T-cell (primary cell): ENCODE data around the gene PDCD11. TPM values are rescaled to one million over a fixed set of nuclear protein-coding genes. Genes with fewer than 3 reads are reported as not detected.

Experiments used
- ATAC-seq, 4 experiments: fragments of 200-7000 bp in 3 of 4; fragments of 150-1000 bp in 1 of 4; cut with Tn5 transposase; replicated peaks in 1 of 4; 1 replicate in 3 of 4; 2 replicates in 1 of 4; pipeline ENCODE4 v1.10.0; 2021; ENCODE audit warnings: moderate library complexity in 3 of 4, mild to moderate bottlenecking in 2 of 4, moderate number of reproducible peaks in 1 of 4
- CTCF ChIA-PET, 2 donors: fragments of 300-600 bp; sonication (Branson Sonifier 250); formaldehyde crosslinking; loops; one replicate each; lab custom pipeline; 2022; ENCODE audit warnings: antibody characterized with exemption in 2 of 2; lab: Charles Lee
- POLR2A ChIA-PET, 2 donors: fragments of 300-600 bp; sonication (Branson Sonifier 250); formaldehyde crosslinking; loops; one replicate each; lab custom pipeline; 2022; ENCODE audit warnings: antibody characterized with exemption in 2 of 2; lab: Charles Lee
- DNase-seq, 35 experiments: peaks; one replicate each; pipeline versions ENCODE4 v3.0.0 to v3.0.0-alpha.2; 2013 to 2023
- H3K27ac ChIP-seq: one replicate; pipeline ENCODE4 v1.5.1; 2013; ENCODE audit warnings: low read length
- H3K27me3 ChIP-seq, 2 experiments: replicated peaks in 1 of 2; 1 replicate in 1 of 2; 2 replicates in 1 of 2; pipeline versions ENCODE4 v1.6.1 to v1.7.0; 2013; ENCODE audit warnings: low read length in 1 of 2, mixed read lengths in 1 of 2; ENCODE audit not compliant: control insufficient read depth in 2 of 2, insufficient read depth in 2 of 2; ENCODE audit errors: extremely low read depth in 1 of 2
- H3K36me3 ChIP-seq, 2 donors: 1 replicate in 1 of 2; 2 replicates in 1 of 2; pipeline versions ENCODE4 v1.6.1 to v1.7.0; 2013; ENCODE audit warnings: low read length in 1 of 2; ENCODE audit not compliant: control insufficient read depth in 2 of 2, insufficient read depth in 1 of 2; ENCODE audit errors: extremely low read depth in 1 of 2
- H3K4me1 ChIP-seq, 2 experiments: 1 replicate in 1 of 2; 2 replicates in 1 of 2; pipeline versions ENCODE4 v1.6.1 to v1.7.0; 2013; ENCODE audit warnings: low read length in 2 of 2, mixed read lengths in 1 of 2; ENCODE audit not compliant: insufficient read depth in 2 of 2, control insufficient read depth in 1 of 2; ENCODE audit errors: extremely low read depth in 1 of 2
- H3K4me3 ChIP-seq, 2 donors: 1 replicate in 1 of 2; 2 replicates in 1 of 2; pipeline versions ENCODE4 v1.5.1 to v1.7.0; 2013; ENCODE audit warnings: mild to moderate bottlenecking in 2 of 2, low read length in 1 of 2, moderate library complexity in 1 of 2; ENCODE audit not compliant: control insufficient read depth in 1 of 2; ENCODE audit errors: extremely low read depth in 1 of 2
- H3K9me3 ChIP-seq: 2 replicates; pipeline ENCODE4 v1.7.0; 2013
- H3K27ac Mint-ChIP-seq, 2 donors: one replicate each; pipeline ENCODE4 v1.8.0; 2020 to 2021; ENCODE audit warnings: mild to moderate bottlenecking in 2 of 2, mixed read lengths in 2 of 2
- H3K27me3 Mint-ChIP-seq, 2 donors: one replicate each; pipeline ENCODE4 v1.8.0; 2021 to 2022; ENCODE audit warnings: mixed read lengths in 2 of 2
- H3K36me3 Mint-ChIP-seq: one replicate; pipeline ENCODE4 v1.8.0; 2021; ENCODE audit warnings: mixed read lengths
- H3K4me1 Mint-ChIP-seq, 3 donors: one replicate each; pipeline ENCODE4 v1.8.0; 2020 to 2022; ENCODE audit warnings: mixed read lengths in 3 of 3, mild to moderate bottlenecking in 1 of 3
- H3K4me3 Mint-ChIP-seq, 3 donors: one replicate each; pipeline ENCODE4 v1.8.0; 2020 to 2022; ENCODE audit warnings: mild to moderate bottlenecking in 3 of 3, mixed read lengths in 3 of 3, moderate library complexity in 3 of 3
- H3K9me3 Mint-ChIP-seq, 3 donors: one replicate each; pipeline ENCODE4 v1.8.0; 2020 to 2022; ENCODE audit warnings: mixed read lengths in 3 of 3
- WGBS: methylation state at CpG from one replicate; pipeline ENCODE4 v1.1.5; 2013; ENCODE audit warnings: missing lambda C conversion rate; ENCODE audit not compliant: insufficient coverage; 5-methylcytosine and 5-hydroxymethylcytosine counted together
- total RNA-seq, 35 experiments: library from RNA in 6 of 35; stranded (reverse) in 6 of 35; fragments of 120-200 nt in 1 of 35; gene quantifications; one replicate each; pipeline versions ENCODE4 v1.2.1 to v1.2.4 and lab custom pipeline; 2013 to 2026

PDCD11 gene
- total RNA-seq, 5 donors from 2014 or later (not counting 1 experiment from before 2014, with no cell fraction given), result 24.0 to 53.3 (median 45.2) TPM

- H3K4me1 Mint-ChIP-seq, result peaks cover 12 to 41% (median 34%) of the 10 kb centered on the region in 3 donors
- POLR2A ChIA-PET, result no interaction called here
- H3K36me3 Mint-ChIP-seq, result peaks cover 3% of the 10 kb centered on the region
Observed at GRCh38 chr10:103455235-103455634, 58.8 kb downstream of the PDCD11 start.

DNA sequence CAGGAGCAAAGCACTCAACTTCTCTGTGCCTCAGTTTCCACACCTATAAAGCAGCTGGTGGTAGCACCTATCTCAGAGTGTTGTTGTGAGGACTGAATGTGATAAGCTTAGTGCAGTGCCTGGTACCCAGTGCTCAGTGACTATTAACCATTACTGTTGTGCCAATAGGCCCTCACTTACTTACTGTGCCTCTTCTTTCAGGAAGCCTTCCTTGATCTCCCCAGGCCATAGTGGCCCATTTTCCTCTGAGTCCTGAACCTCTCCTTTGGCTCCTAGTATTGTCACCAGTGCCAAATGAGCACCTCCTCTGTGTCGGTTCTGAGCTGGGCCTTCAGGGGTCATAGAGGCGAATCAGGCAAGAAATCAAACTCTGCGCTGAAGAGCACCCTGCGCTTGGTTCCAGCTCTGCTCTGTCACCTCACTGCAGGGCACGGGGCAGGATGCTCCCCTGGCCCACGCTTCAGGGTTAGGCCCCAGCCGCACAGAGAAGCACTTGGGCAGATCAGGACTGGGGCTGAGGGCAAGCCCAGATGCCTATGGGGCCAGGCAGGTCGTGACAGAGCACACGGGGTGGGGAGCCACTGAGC lies 59.7 kb downstream of the PDCD11 start:
- Mint-ChIP-seq H3K27me3 (no peaks in the 10 kb centered on the region), H3K4me1 (peaks cover 3 to 32% (median 25%) of the 10 kb centered on the region in 3 donors), H3K9me3 (no peaks in the 10 kb centered on the region), H3K27ac (no peak overlapping the region), H3K36me3 (no peaks in the 10 kb centered on the region), H3K4me3 (no peak overlapping the region)
- ATAC-seq (no peak), DNase-seq (no peak)
- Histone ChIP-seq H3K9me3 (no peaks in the 10 kb centered on the region), H3K27ac (no peak overlapping the region), H3K36me3 (no peaks in the 10 kb centered on the region), H3K4me3 (no peak overlapping the region), H3K27me3 (no peaks in the 10 kb centered on the region), H3K4me1 (peaks cover 2 to 48% of the 10 kb centered on the region in 2 experiments)
- 93% methylated on average over 9 of the region's 9 CpGs for WGBS
- ChIA-PET POLR2A (no interaction called here), CTCF (no interaction called here)

More at GRCh38 chr10:103455235-103455634, 58.8 kb downstream of the PDCD11 start:
- Histone ChIP-seq H3K4me3 (no peak overlapping the region), H3K27ac (no peak overlapping the region), H3K9me3 (no peaks in the 10 kb centered on the region), H3K27me3 (no peaks in the 10 kb centered on the region), H3K36me3 (no peaks in the 10 kb centered on the region), H3K4me1 (peaks cover 7 to 58% of the 10 kb centered on the region in 2 experiments)
- no peak overlapping the region for H3K27ac Mint-ChIP-seq
- no peak overlapping the region for H3K4me3 Mint-ChIP-seq
- ATAC-seq (no peak), DNase-seq (no peak)
- H3K27me3 Mint-ChIP-seq, result no peaks in the 10 kb centered on the region
- H3K9me3 Mint-ChIP-seq, result no peaks in the 10 kb centered on the region
- 95% methylated on average over 25 of the region's 25 CpGs for WGBS
- CTCF ChIA-PET, result interaction anchor here in 1 of 2 donors (1.5 kb wide), 1 partner anchor 8 kb away, joined by 3 read pairs; no protein-coding TSS in a partner anchor

- Histone ChIP-seq H3K4me3 (no peak overlapping the region), H3K36me3 (no peaks in the 10 kb centered on the region), H3K27ac (no peak overlapping the region), H3K27me3 (no peaks in the 10 kb centered on the region), H3K9me3 (no peaks in the 10 kb centered on the region), H3K4me1 (peaks cover 2 to 41% of the 10 kb centered on the region in 2 experiments)
- no peak overlapping the region for H3K4me3 Mint-ChIP-seq
- ChIA-PET POLR2A (no interaction called here), CTCF (no interaction called here)
- 83% methylated on average over 6 of the region's 8 CpGs for WGBS
- no peaks in the 10 kb centered on the region for H3K27me3 Mint-ChIP-seq
- H3K36me3 Mint-ChIP-seq, result no peaks in the 10 kb centered on the region
- H3K4me1 Mint-ChIP-seq, result peaks cover 0 to 27% (median 24%) of the 10 kb centered on the region in 3 donors
- ATAC-seq, result no peak
- H3K27ac Mint-ChIP-seq, result peak overlapping the region in 1 of 2 donors; percentile 55
- DNase-seq, result no peak
- H3K9me3 Mint-ChIP-seq, result no peaks in the 10 kb centered on the region
Observed at GRCh38 chr10:103457176-103457712, 60.8 kb downstream of the PDCD11 start.

DNA sequence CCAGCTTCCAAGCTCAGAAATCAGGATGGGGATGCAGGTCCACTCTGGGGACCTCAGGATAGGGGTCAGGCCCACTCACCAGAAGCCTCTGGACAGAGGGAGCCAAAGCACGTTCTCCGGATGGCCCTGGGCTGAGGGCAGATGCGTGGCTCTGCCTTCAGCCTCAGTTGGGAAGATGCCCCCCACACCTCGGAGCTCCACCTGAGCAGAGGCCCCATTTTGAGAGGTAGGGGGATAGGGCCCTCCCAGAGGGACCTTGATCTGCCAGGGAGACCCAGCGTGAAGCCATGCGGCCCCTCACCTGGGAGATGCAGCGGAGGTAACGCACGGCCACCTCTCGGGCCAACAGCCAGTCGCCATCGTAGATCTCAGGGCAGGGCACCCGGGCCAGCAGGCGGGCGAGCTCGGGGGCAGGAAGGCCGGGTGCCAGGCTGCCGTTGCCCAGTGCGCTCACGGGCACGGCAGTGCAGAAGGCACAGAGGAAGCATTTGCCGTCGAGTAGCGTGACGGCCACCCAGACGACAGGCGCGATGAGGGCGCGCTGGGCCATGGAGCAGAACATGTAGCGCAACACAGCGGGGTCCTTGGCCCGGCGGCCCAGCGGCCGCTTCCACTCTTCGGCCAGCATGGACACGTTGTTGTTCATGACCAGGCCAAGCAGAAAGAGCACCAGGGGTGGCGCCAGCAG lies 61.6 kb downstream of the PDCD11 start:
- WGBS, result 93% methylated on average over 38 of the region's 39 CpGs
- Mint-ChIP-seq H3K27ac (no peak overlapping the region), H3K27me3 (no peaks in the 10 kb centered on the region), H3K4me1 (peaks cover 0 to 22% (median 18%) of the 10 kb centered on the region in 3 donors), H3K36me3 (no peaks in the 10 kb centered on the region), H3K4me3 (no peak overlapping the region), H3K9me3 (no peaks in the 10 kb centered on the region)
- Histone ChIP-seq H3K36me3 (no peaks in the 10 kb centered on the region), H3K4me3 (no peak overlapping the region), H3K27me3 (no peaks in the 10 kb centered on the region), H3K27ac (no peak overlapping the region), H3K9me3 (no peaks in the 10 kb centered on the region), H3K4me1 (peaks cover 2 to 33% of the 10 kb centered on the region in 2 experiments)
- ATAC-seq (no peak), DNase-seq (no peak)
- ChIA-PET POLR2A (no interaction called here), CTCF (no interaction called here)

- Mint-ChIP-seq H3K9me3 (no peaks in the 10 kb centered on the region), H3K36me3 (no peaks in the 10 kb centered on the region), H3K27ac (no peak within 1 kb of the TSS), H3K4me1 (peaks cover 0 to 16% (median 12%) of the 10 kb centered on the region in 3 donors), H3K27me3 (no peaks in the 10 kb centered on the region), H3K4me3 (no peak within 1 kb of the TSS)
- Histone ChIP-seq H3K36me3 (no peaks in the 10 kb centered on the region), H3K27ac (no peak within 1 kb of the TSS), H3K9me3 (no peaks in the 10 kb centered on the region), H3K4me3 (no peak within 1 kb of the TSS), H3K27me3 (no peaks in the 10 kb centered on the region), H3K4me1 (peaks cover 2 to 27% of the 10 kb centered on the region in 2 experiments)
- CTCF ChIA-PET, result no interaction called here
- no peak for DNase-seq
- peak in 2 of 4 experiments; percentile 36 to 41 for ATAC-seq
- POLR2A ChIA-PET, result no interaction called here
- WGBS, result 69% methylated on average over 6 of the region's 9 CpGs
Observed at GRCh38 chr10:103458720-103459119, 62.3 kb downstream of the PDCD11 start, which contains the start of gene CALHM1. CALHM1 (minus strand) TSS chr10:103458900; CDS start chr10:103458751, 149 bp downstream.

- ATAC-seq (no peak), DNase-seq (no peak)
- Mint-ChIP-seq H3K27ac (no peak overlapping the region), H3K4me3 (no peak overlapping the region), H3K9me3 (no peaks in the 10 kb centered on the region), H3K4me1 (peaks cover 0 to 13% (median 8%) of the 10 kb centered on the region in 3 donors), H3K36me3 (no peaks in the 10 kb centered on the region), H3K27me3 (no peaks in the 10 kb centered on the region)
- Histone ChIP-seq H3K27ac (no peak overlapping the region), H3K27me3 (no peaks in the 10 kb centered on the region), H3K9me3 (no peaks in the 10 kb centered on the region), H3K4me3 (no peak overlapping the region), H3K4me1 (peaks cover 2 to 22% of the 10 kb centered on the region in 2 experiments), H3K36me3 (no peaks in the 10 kb centered on the region)
- ChIA-PET POLR2A (interaction anchor here in 1 of 2 donors (0.5 kb wide), 1 partner anchor 319 kb away, joined by 3 read pairs; no protein-coding TSS in a partner anchor), CTCF (interaction anchor here in 1 of 2 donors (0.6 kb wide), 1 partner anchor 210 kb away, joined by 5 read pairs; no protein-coding TSS in a partner anchor)
- 46% methylated on average over 2 of the region's 4 CpGs for WGBS
Observed at GRCh38 chr10:103459615-103460014, 63.2 kb downstream of the PDCD11 start.
